SK-N-SH (cell line): Measurements from ENCODE around the gene TMEM234. TPM values are rescaled to one million over a fixed set of nuclear protein-coding genes. Genes with fewer than 3 reads are reported as not detected.

ENCODE experiments used
- CTCF ChIA-PET: fragments of 300-600, 350-600 bp; formaldehyde crosslinking; extraction: SDS; loops from one replicate; lab custom pipeline; 2021; lab: Yijun Ruan, JAX
- POLR2A ChIA-PET: fragments of 350-600 bp; sonication (Branson Sonifier 250); formaldehyde crosslinking; extraction: SDS; loops from one replicate; lab custom pipeline; 2020; ENCODE audit warnings: antibody characterized with exemption, inconsistent platforms; lab: Yijun Ruan, JAX
- DNase-seq: peaks from one replicate; pipeline ENCODE4 v3.0.0; 2012
- H2AFZ ChIP-seq: fragments of 200-600 bp; sonication (generic); 2 replicates; pipeline ENCODE4 v1.8.1; 2016; ENCODE audit warnings: antibody characterized with exemption, mild to moderate bottlenecking, low read depth
- H3F3A ChIP-seq: fragments of 200-600 bp; sonication (generic); replicated peaks from 2 replicates; pipeline ENCODE3; 2016; ENCODE audit warnings: antibody characterized with exemption, mild to moderate bottlenecking; ENCODE audit not compliant: insufficient read depth
- H3K27ac ChIP-seq, 2 experiments: fragments of 200-500 bp in 1 of 2; fragments of 200-600 bp in 1 of 2; sonication (Bioruptor generic) in 1 of 2; sonication (generic), shearing (Covaris generic) in 1 of 2; 2 replicates each; pipeline versions ENCODE4 v1.5.1 to v1.6.1; 2014 to 2016; ENCODE audit warnings: low read depth in 2 of 2, inconsistent platforms in 1 of 2, low read length in 1 of 2, mild to moderate bottlenecking in 1 of 2, mixed read lengths in 1 of 2
- H3K27me3 ChIP-seq: fragments of 200-600 bp; sonication (generic), shearing (Covaris generic); 2 replicates; pipeline ENCODE4 v1.6.1; 2016; ENCODE audit warnings: mixed run types; ENCODE audit not compliant: insufficient read depth
- H3K36me3 ChIP-seq, 2 experiments: fragments of 200-500 bp in 1 of 2; fragments of 200-600 bp in 1 of 2; sonication (Bioruptor generic) in 1 of 2; sonication (generic) in 1 of 2; replicated peaks in 1 of 2; 2 replicates each; pipeline versions ENCODE3 to v1.5.1; 2014 to 2016; ENCODE audit warnings: low read length in 1 of 2, mild to moderate bottlenecking in 1 of 2; ENCODE audit not compliant: insufficient read depth in 2 of 2, control insufficient read depth in 1 of 2
- H3K4me1 ChIP-seq, 2 experiments: fragments of 200-500 bp in 1 of 2; fragments of 200-600 bp in 1 of 2; sonication (Bioruptor generic) in 1 of 2; sonication (generic), shearing (Covaris generic) in 1 of 2; 2 replicates each; pipeline versions ENCODE4 v1.5.1 to v1.6.1; 2014 to 2016; ENCODE audit warnings: low read depth in 1 of 2, low read length in 1 of 2, mixed run types in 1 of 2; ENCODE audit not compliant: insufficient read depth in 2 of 2, control insufficient read depth in 1 of 2
- H3K4me2 ChIP-seq: fragments of 200-600 bp; sonication (generic), shearing (Covaris generic); 2 replicates; pipeline ENCODE4 v1.6.1; 2017; ENCODE audit warnings: mixed run types
- H3K4me3 ChIP-seq, 2 experiments: fragments of 200-500 bp in 1 of 2; fragments of 200-600 bp in 1 of 2; sonication (Bioruptor generic) in 1 of 2; sonication (generic), shearing (Covaris generic) in 1 of 2; 2 replicates each; pipeline versions ENCODE4 v1.5.1 to v1.8.1; 2014 to 2016; ENCODE audit warnings: low read depth in 2 of 2, inconsistent platforms in 1 of 2, low read length in 1 of 2, mild to moderate bottlenecking in 1 of 2, mixed read lengths in 1 of 2, moderate library complexity in 1 of 2
- H3K79me2 ChIP-seq: fragments of 200-600 bp; sonication (generic); 2 replicates; pipeline ENCODE4 v1.8.1; 2017; ENCODE audit warnings: mild to moderate bottlenecking; ENCODE audit not compliant: insufficient read depth
- H3K9ac ChIP-seq: fragments of 200-600 bp; sonication (generic); 2 replicates; pipeline ENCODE4 v1.6.1; 2017; ENCODE audit warnings: mixed run types
- H3K9me2 ChIP-seq: fragments of 200-600 bp; sonication (generic); 2 replicates; pipeline ENCODE4 v1.6.1; 2017; ENCODE audit warnings: mixed run types
- H3K9me3 ChIP-seq: fragments of 200-600 bp; sonication (generic); 2 replicates; pipeline ENCODE4 v1.6.1; 2017; ENCODE audit warnings: mixed run types, mild to moderate bottlenecking, moderate library complexity
- H4K20me1 ChIP-seq: fragments of 200-600 bp; sonication (generic); 2 replicates; pipeline ENCODE4 v1.6.1; 2017; ENCODE audit warnings: mild to moderate bottlenecking, mixed run types; ENCODE audit not compliant: insufficient read depth
- CHD2 ChIP-seq: fragments of 150-350 bp; IDR thresholded peaks from 2 replicates; pipeline ENCODE4 v1.6.1; 2018; ENCODE audit warnings: low read length; ENCODE audit not compliant: partially characterized antibody
- CTCF ChIP-seq: fragments of 200-600 bp; sonication (generic); IDR thresholded peaks from 2 replicates; pipeline ENCODE4 v1.6.1; 2017; ENCODE audit warnings: antibody characterized with exemption, mild to moderate bottlenecking, moderate library complexity
- ELF1 ChIP-seq: IDR thresholded peaks from 2 replicates; pipeline ENCODE4 v1.4.0; 2012
- EZH2phosphoT487 ChIP-seq: fragments of 200-600 bp; sonication (generic); IDR thresholded peaks from 2 replicates; pipeline ENCODE4 v1.6.1; 2017; ENCODE audit warnings: low read depth, mixed run types, mild to moderate bottlenecking, antibody characterized with exemption, moderate library complexity, borderline replicate concordance
- FOXJ3 ChIP-seq: sonication (generic); formaldehyde crosslinking; IDR thresholded peaks from 2 replicates; pipeline ENCODE4 v1.5.1; 2020; ENCODE audit warnings: mild to moderate bottlenecking, missing genetic modification reagents
- FOXM1 ChIP-seq: IDR thresholded peaks from 2 replicates; pipeline ENCODE4 v1.4.0; 2012; ENCODE audit warnings: low read depth, mild to moderate bottlenecking
- JUND ChIP-seq: IDR thresholded peaks from 2 replicates; pipeline ENCODE4 v1.4.0; 2012
- PBX3 ChIP-seq: IDR thresholded peaks from 2 replicates; pipeline ENCODE4; 2012
- POLR2AphosphoS5 ChIP-seq: IDR thresholded peaks from 2 replicates; pipeline ENCODE4 v1.6.1; 2012; ENCODE audit warnings: low read depth, low read length
- TCF12 ChIP-seq: IDR thresholded peaks from 2 replicates; pipeline ENCODE4 v1.4.0; 2012
- TEAD4 ChIP-seq: IDR thresholded peaks from 2 replicates; pipeline ENCODE4 v1.4.0; 2012; ENCODE audit warnings: mild to moderate bottlenecking, borderline replicate concordance; ENCODE audit not compliant: insufficient read depth
- USF1 ChIP-seq: IDR thresholded peaks from 2 replicates; pipeline ENCODE4 v1.4.0; 2012; ENCODE audit warnings: low read depth, borderline replicate concordance
- USF2 ChIP-seq: fragments of 150-350 bp; IDR thresholded peaks from 2 replicates; pipeline ENCODE4 v1.6.1; 2017; ENCODE audit warnings: antibody characterized with exemption, low read length, low read depth, borderline replicate concordance
- WGBS: methylation state at CpG from one replicate; pipeline ENCODE4 v1.1.6; 2017; ENCODE audit warnings: low lambda C conversion rate; 5-methylcytosine and 5-hydroxymethylcytosine counted together
- polyA plus RNA-seq, 3 experiments: library from polyadenylated mRNA; depleted of rRNA; stranded (reverse); fragments of >200 nt; gene quantifications; 2 replicates each; pipeline ENCODE4 v1.2.3, GENCODE V29; 2012

TMEM234 gene
- polyA plus RNA-seq, 1 of the 3 experiments (the other 2 are of a cell fraction): 31.9 TPM

- DNase-seq: no peak
- H3K36me3 ChIP-seq: peaks cover 24 to 31% of the 10 kb centered on the region in 2 experiments
- CTCF ChIA-PET: interaction anchor here (1.1 to 1.7 kb wide), 4 partner anchors 17 to 71 kb away, joined by 3 to 4 read pairs (median 3); partner anchors contain the start of gene KPNA6
- peaks cover 6% of the 10 kb centered on the region; the same call in 1 of the 2 replicates for H4K20me1 ChIP-seq
- peak overlapping the region; percentile 77; the same call in 1 of the 2 replicates for H2AFZ ChIP-seq
- no peaks in the 10 kb centered on the region for H3K9me3 ChIP-seq
- H3K4me1 ChIP-seq: peaks cover 17 to 20% of the 10 kb centered on the region in 2 experiments; a peak in 3 of 4 replicates
- no peaks in the 10 kb centered on the region for H3K9me2 ChIP-seq
- WGBS: 94% methylated on average over 7 of the region's 7 CpGs
- peak overlapping the region; percentile 90 to 96; a peak in 3 of 4 replicates for H3K27ac ChIP-seq
- TF ChIP-seq FOXJ3 (no peak), USF1 (no peak), TCF12 (no peak), USF2 (no peak), CHD2 (no peak), JUND (no peak), TEAD4 (no peak), FOXM1 (no peak), PBX3 (no peak), POLR2AphosphoS5 (no peak), EZH2phosphoT487 (no peak), ELF1 (no peak), CTCF (no peak)
- TF ChIP-seq, all 33 proteins: peak for 0
- Histone ChIP-seq H3K9ac (no peak overlapping the region), H3K4me2 (peak overlapping the region; percentile 97; the same call in 1 of the 2 replicates), H3K4me3 (no peak overlapping the region; a peak in 1 of 4 replicates), H3K79me2 (peaks cover 34% of the 10 kb centered on the region), H3F3A (peaks cover 35% of the 10 kb centered on the region), H3K27me3 (no peaks in the 10 kb centered on the region)
- POLR2A ChIA-PET: interaction anchor here (1.0 to 2.6 kb wide), 7 partner anchors 22 to 157 kb away, joined by 3 to 16 read pairs (median 6); partner anchors contain the start of genes CCDC28B, IQCC, KPNA6 and MARCKSL1
These were observed 43.6 kb downstream of the TMEM234 start for GRCh38 chr1:32178380-32179192.
